HCT116 (cell line): ENCODE measurements around the gene IDUA. TPM values are rescaled to one million over a fixed set of nuclear protein-coding genes. Genes with fewer than 3 reads are reported as not detected.

Experiments
- ATAC-seq: fragments of 200-7000 bp; cut with Tn5 transposase; 2 replicates; pipeline ENCODE4 v1.9.1; 2020; ENCODE audit warnings: mild to moderate bottlenecking, moderate library complexity
- BruUV-seq: library from RNA; stranded (reverse); fragments of 400-500 nt; replicated peaks from 2 replicates; lab custom pipeline; 2021; lab: Mats Ljungman, UMichigan
- CTCF ChIA-PET: fragments of 300-600 bp; sonication (Branson Sonifier 250); formaldehyde crosslinking; loops from one replicate; lab custom pipeline; 2021; ENCODE audit warnings: antibody characterized with exemption; lab: Charles Lee
- POLR2A ChIA-PET: fragments of 300-600, 350-600 bp; sonication (Branson Sonifier 250); formaldehyde crosslinking; loops from one replicate; lab custom pipeline; 2021; ENCODE audit warnings: antibody characterized with exemption; lab: Charles Lee
- RAD21 ChIA-PET, 2 experiments: fragments of 300-600 bp; sonication (Branson Sonifier 250); formaldehyde crosslinking; loops; one replicate each; lab custom pipeline; 2023; ENCODE audit warnings: low total read pairs in 2 of 2; ENCODE audit not compliant: uncharacterized antibody in 2 of 2, unreplicated experiment in 2 of 2, low non-redundant PET in 1 of 2; lab: Charles Lee
- DNase-seq: peaks from one replicate; pipeline ENCODE4 v3.0.0-alpha.2; 2010; ENCODE audit warnings: low read depth, low spot score
- H2AFZ ChIP-seq: fragments of 200-600 bp; shearing (Covaris generic), sonication (generic); 2 replicates; pipeline ENCODE4 v1.6.1; 2017; ENCODE audit warnings: low read depth, mixed run types, mixed read lengths, antibody characterized with exemption, low read length; ENCODE audit not compliant: poor library complexity, severe bottlenecking
- H3K27ac ChIP-seq: 2 replicates; pipeline ENCODE4 v1.5.1; 2012; ENCODE audit warnings: low read depth, low read length
- H3K27me3 ChIP-seq: fragments of 200-600 bp; sonication (generic); 2 replicates; pipeline ENCODE4 v1.6.1; 2016; ENCODE audit warnings: mixed run types, low read length, mixed read lengths; ENCODE audit not compliant: insufficient read depth
- H3K36me3 ChIP-seq, 2 experiments: fragments of 200-500 bp in 1 of 2; fragments of 200-600 bp in 1 of 2; sonication (Bioruptor generic) in 1 of 2; sonication (generic) in 1 of 2; 2 replicates each; pipeline versions ENCODE4 v1.5.1 to v1.6.1; 2014 to 2016; ENCODE audit warnings: low read length in 2 of 2, inconsistent platforms in 1 of 2, mixed read lengths in 1 of 2, mixed run types in 1 of 2; ENCODE audit not compliant: insufficient read depth in 2 of 2, control insufficient read depth in 1 of 2
- H3K4me1 ChIP-seq, 2 experiments: fragments of 200-600 bp in 1 of 2; sonication (generic) in 1 of 2; 2 replicates each; pipeline versions ENCODE4 v1.5.1 to v1.6.1; 2012 to 2017; ENCODE audit warnings: low read length in 2 of 2, inconsistent platforms in 1 of 2, mild to moderate bottlenecking in 1 of 2, mixed read lengths in 1 of 2, mixed run types in 1 of 2, moderate library complexity in 1 of 2; ENCODE audit not compliant: insufficient read depth in 2 of 2, control insufficient read depth in 1 of 2
- H3K4me2 ChIP-seq: fragments of 200-600 bp; sonication (generic); 2 replicates; pipeline ENCODE4 v1.6.1; 2017; ENCODE audit warnings: mixed run types, low read length, mixed read lengths
- H3K4me3 ChIP-seq, 2 experiments: fragments of 200-600 bp in 1 of 2; sonication (generic) in 1 of 2; replicated peaks in 1 of 2; 2 replicates each; pipeline ENCODE4 v1.5.1; 2011 to 2016; ENCODE audit warnings: low read length in 2 of 2, control low read depth in 1 of 2, low read depth in 1 of 2, mild to moderate bottlenecking in 1 of 2, mixed read lengths in 1 of 2, mixed run types in 1 of 2
- H3K79me2 ChIP-seq: fragments of 200-600 bp; sonication (generic); 2 replicates; pipeline ENCODE4 v1.6.1; 2017; ENCODE audit warnings: mild to moderate bottlenecking, mixed run types, low read length, moderate library complexity, mixed read lengths; ENCODE audit not compliant: insufficient read depth
- H3K9ac ChIP-seq: fragments of 200-600 bp; sonication (generic); 2 replicates; pipeline ENCODE4 v1.6.1; 2016; ENCODE audit warnings: low read length, mixed read lengths
- H3K9me2 ChIP-seq: fragments of 200-600 bp; sonication (generic), shearing (Covaris generic); 2 replicates; pipeline ENCODE4 v1.6.1; 2017; ENCODE audit warnings: mixed run types, mild to moderate bottlenecking, moderate library complexity; ENCODE audit not compliant: insufficient read depth
- H3K9me3 ChIP-seq, 2 experiments: fragments of 200-500 bp in 1 of 2; fragments of 200-600 bp in 1 of 2; sonication (Bioruptor generic) in 1 of 2; sonication (generic) in 1 of 2; 2 replicates each; pipeline ENCODE4 v1.6.1; 2014 to 2017; ENCODE audit warnings: low read length in 2 of 2, mixed read lengths in 2 of 2, inconsistent platforms in 1 of 2, low read depth in 1 of 2, mild to moderate bottlenecking in 1 of 2, mixed run types in 1 of 2, moderate library complexity in 1 of 2; ENCODE audit not compliant: control insufficient read depth in 1 of 2, insufficient read depth in 1 of 2
- H4K20me1 ChIP-seq: fragments of 200-600 bp; sonication (generic), shearing (Covaris generic); 2 replicates; pipeline ENCODE4 v1.6.1; 2017; ENCODE audit warnings: mixed run types, mild to moderate bottlenecking, moderate library complexity; ENCODE audit not compliant: insufficient read depth
- EZH2 ChIP-seq: fragments of 200-600 bp; sonication (generic); IDR thresholded peaks from 2 replicates; pipeline ENCODE4 v1.6.1; 2017; ENCODE audit warnings: antibody characterized with exemption, mixed run types
- MAX ChIP-seq: IDR thresholded peaks from 2 replicates; pipeline ENCODE4 v1.6.1; 2012
- SP1 ChIP-seq: IDR thresholded peaks from 2 replicates; pipeline ENCODE4 v1.6.1; 2012; ENCODE audit warnings: low read depth
- ZBTB33 ChIP-seq: IDR thresholded peaks from 2 replicates; pipeline ENCODE4 v1.6.1; 2011; ENCODE audit warnings: mild to moderate bottlenecking, low read length, moderate library complexity; ENCODE audit not compliant: insufficient replicate concordance; ENCODE audit errors: extremely low read depth
- intact Hi-C: fragments of 100-400 bp; cut with micrococcal nuclease; formaldehyde crosslinking; loops from 2 replicates; pipeline ENCODE4 v1.10.0; 2022
- total RNA-seq: library from RNA; stranded (reverse); gene quantifications from one replicate; pipeline ENCODE4 v1.2.1, GENCODE V29; 2021; ENCODE audit not compliant: unreplicated experiment

Gene IDUA
- total RNA-seq, 1 experiment from 2014 or later: 28.2 TPM

DNA sequence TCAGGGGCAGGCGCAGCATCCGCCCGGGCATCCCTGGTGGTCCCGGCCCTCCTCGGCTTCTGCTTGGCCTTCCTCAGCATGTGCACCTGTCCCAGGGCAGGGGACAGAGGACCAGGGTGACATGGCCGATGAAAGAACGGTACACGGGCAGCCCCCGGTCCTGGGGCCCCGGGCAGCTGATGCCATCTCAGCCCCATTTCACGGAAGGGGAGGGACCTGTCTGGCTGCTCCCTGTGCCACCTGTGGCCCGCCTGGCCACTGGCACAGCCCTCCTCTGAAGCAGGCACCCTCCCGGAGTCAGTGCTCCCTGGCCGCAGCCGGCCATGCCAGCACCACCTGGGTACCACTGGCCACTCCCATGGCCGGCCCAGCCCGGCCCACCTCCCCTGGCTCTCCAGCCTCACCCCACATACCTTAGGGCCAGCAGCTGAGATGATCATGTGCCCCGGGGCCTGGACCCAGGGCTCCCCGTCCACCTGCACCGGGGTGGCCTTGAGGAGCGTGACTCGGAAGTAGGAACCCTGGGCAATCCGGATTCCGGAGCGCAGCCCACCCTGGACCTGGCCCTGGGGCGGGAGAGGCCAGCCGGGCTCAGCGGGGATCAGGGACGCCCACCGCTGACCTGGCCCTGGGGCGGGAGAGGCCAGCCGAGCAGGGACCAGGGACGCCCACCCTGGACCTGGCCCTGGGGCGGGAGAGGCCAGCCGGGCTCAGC is 26.1 kb upstream of the IDUA start:
- Histone ChIP-seq H3K4me1 (peaks cover 5 to 20% of the 10 kb centered on the region in 2 experiments; a peak in 3 of 4 replicates), H3K4me2 (no peak overlapping the region), H3K9ac (no peak overlapping the region), H4K20me1 (no peaks in the 10 kb centered on the region), H3K9me3 (no peaks in the 10 kb centered on the region), H3K79me2 (no peaks in the 10 kb centered on the region; the same call in 1 of the 2 replicates), H3K9me2 (no peaks in the 10 kb centered on the region), H2AFZ (no peak overlapping the region), H3K27me3 (no peaks in the 10 kb centered on the region), H3K4me3 (no peak overlapping the region), H3K36me3 (no peaks in the 10 kb centered on the region), H3K27ac (no peak overlapping the region)
- DNase-seq (no peak), ATAC-seq (no peak)
- intact Hi-C loops: no loop called here
- no TSS peak for BruUV-seq
- no peak for TF ChIP-seq SP1
- TF ChIP-seq MAX: no peak
- no peak for TF ChIP-seq EZH2
- TF ChIP-seq ZBTB33: no peak
- POLR2A ChIA-PET: no interaction called here
- CTCF ChIA-PET: no interaction called here
- RAD21 ChIA-PET: no interaction called here
